Stimulated activated naive B cell treated with anti-CD40 and anti-IgM and Interleukin-4, amounts not matched to agents 10 μg/mL and 1 μg/mL and 100 μg/mL, for 72 hours (primary cell): ENCODE data around the gene AEBP2.
"Not testable (repeated sequence)": the region's sequence is repeated elsewhere in the genome, so short reads cannot be mapped to it uniquely, and the experiment has no call there.

ENCODE experiments used
- ATAC-seq, 2 donors: fragments of 150-1000 bp; cut with Tn5 transposase; replicated peaks; 2 replicates each; pipeline ENCODE4 v1.10.0; 2021; ENCODE audit warnings: moderate library complexity in 1 of 2
- DNase-seq: peaks from one replicate; pipeline ENCODE4 v3.0.0; 2021
- H3K27ac Mint-ChIP-seq: one replicate; pipeline ENCODE4 v1.8.0; 2022; ENCODE audit warnings: mild to moderate bottlenecking, mixed read lengths
- H3K27me3 Mint-ChIP-seq, 2 donors: one replicate each; pipeline ENCODE4 v1.8.0; 2022; ENCODE audit warnings: mixed read lengths in 2 of 2
- H3K36me3 Mint-ChIP-seq, 2 donors: one replicate each; pipeline ENCODE4 v1.8.0; 2022; ENCODE audit warnings: mixed read lengths in 2 of 2, mild to moderate bottlenecking in 1 of 2
- H3K4me1 Mint-ChIP-seq, 2 donors: one replicate each; pipeline ENCODE4 v1.8.0; 2022; ENCODE audit warnings: mixed read lengths in 2 of 2, mild to moderate bottlenecking in 1 of 2
- H3K4me3 Mint-ChIP-seq, 2 donors: one replicate each; pipeline ENCODE4 v1.8.0; 2022; ENCODE audit warnings: mild to moderate bottlenecking in 2 of 2, mixed read lengths in 2 of 2, moderate library complexity in 1 of 2
- H3K9me3 Mint-ChIP-seq, 2 donors: one replicate each; pipeline ENCODE4 v1.8.0; 2022; ENCODE audit warnings: mixed read lengths in 2 of 2, mild to moderate bottlenecking in 1 of 2

Gene AEBP2

DNA sequence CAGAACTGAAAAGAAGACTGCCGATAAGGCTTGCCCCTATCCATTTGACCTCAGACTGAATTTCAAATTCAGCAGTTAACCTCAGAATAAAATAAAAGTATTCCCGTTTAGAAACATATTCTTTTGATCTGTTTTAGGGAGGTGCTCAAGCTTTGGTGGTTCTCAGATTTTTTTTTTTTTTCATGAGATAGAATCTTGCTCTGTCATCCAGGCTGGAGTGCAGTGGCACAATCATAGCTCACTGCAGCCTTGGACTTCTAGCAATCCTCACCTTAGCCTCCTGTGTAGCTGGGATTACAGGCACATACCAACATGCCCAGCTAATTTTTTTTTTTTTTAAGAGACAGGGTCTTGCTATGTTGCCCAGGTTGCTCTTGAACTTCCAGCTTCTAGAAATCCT lies 15.5 kb downstream of the AEBP2 start:
- no peak overlapping the region for H3K27ac Mint-ChIP-seq

DNA sequence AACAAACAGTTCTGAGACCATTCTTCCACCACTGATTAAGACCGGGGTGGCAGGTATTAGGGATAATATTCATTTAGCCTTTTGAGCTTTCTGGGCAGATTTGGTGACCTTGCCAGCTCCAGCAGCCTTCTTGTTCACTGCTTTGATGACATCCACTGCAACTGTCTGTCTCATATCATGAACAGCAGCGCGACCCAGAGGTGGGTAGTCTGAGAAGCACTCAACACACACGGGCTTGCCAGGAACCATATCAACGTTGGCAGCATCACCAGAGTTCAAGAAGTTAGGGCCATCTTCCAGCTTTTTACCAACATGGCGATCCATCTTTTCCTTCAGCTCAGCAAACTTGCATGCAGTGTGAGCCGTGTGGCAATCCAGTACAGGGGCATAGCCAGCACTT lies 16.9 kb downstream of the AEBP2 start:
- H3K36me3 Mint-ChIP-seq: peaks cover 20% of the 10 kb centered on the region in 2 donors
- no peaks in the 10 kb centered on the region for H3K27me3 Mint-ChIP-seq
- no peak for DNase-seq
- peaks cover 27 to 70% of the 10 kb centered on the region in 2 donors for H3K4me1 Mint-ChIP-seq
- no peaks in the 10 kb centered on the region for H3K9me3 Mint-ChIP-seq
- H3K4me3 Mint-ChIP-seq: no peak overlapping the region
- ATAC-seq: no peak
- no peak overlapping the region for H3K27ac Mint-ChIP-seq

More for the DNA sequence above, 15.5 kb downstream of the AEBP2 start:
- DNase-seq (no peak), ATAC-seq (no peak)
- H3K4me3 Mint-ChIP-seq: no peak overlapping the region
- peaks cover 22 to 25% of the 10 kb centered on the region in 2 donors for H3K36me3 Mint-ChIP-seq
- H3K27me3 Mint-ChIP-seq: no peaks in the 10 kb centered on the region
- no peaks in the 10 kb centered on the region for H3K9me3 Mint-ChIP-seq
- peaks cover 26 to 72% of the 10 kb centered on the region in 2 donors for H3K4me1 Mint-ChIP-seq

DNA sequence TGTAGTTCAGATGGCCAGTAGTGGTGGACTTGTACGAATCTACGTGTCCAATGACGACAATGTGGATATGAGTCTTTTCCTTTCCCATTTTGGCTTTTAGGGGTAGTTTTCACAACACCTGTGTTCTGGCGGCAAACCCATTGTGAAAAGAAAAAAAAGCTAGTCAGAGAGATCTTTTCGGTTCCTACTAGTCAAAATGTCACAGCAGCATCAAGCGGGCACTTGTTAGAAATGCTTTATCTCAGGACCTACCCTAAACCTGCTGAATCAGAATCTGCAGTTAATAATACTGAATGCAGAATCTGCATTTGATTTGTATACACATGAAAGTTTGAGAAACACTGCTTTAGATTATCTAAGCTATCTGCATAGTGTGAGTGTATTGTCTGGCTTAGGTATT lies 18.3 kb downstream of the AEBP2 start:
- Mint-ChIP-seq H3K4me1 (peaks cover 28 to 72% of the 10 kb centered on the region in 2 donors), H3K27me3 (no peaks in the 10 kb centered on the region), H3K4me3 (peak overlapping the region in 1 of 2 donors; percentile 13), H3K9me3 (no peaks in the 10 kb centered on the region), H3K27ac (peak overlapping the region; percentile 65), H3K36me3 (peaks cover 18 to 23% of the 10 kb centered on the region in 2 donors)
- ATAC-seq: no peak
- DNase-seq: no peak

GRCh38 chr12:19458733-19459132 lies 19.4 kb downstream of the AEBP2 start:
- peaks cover 28 to 64% of the 10 kb centered on the region in 2 donors for H3K4me1 Mint-ChIP-seq
- no peak overlapping the region for H3K4me3 Mint-ChIP-seq
- no peak overlapping the region for H3K27ac Mint-ChIP-seq
- H3K9me3 Mint-ChIP-seq: no peaks in the 10 kb centered on the region
- DNase-seq (no peak), ATAC-seq (no peak)
- peaks cover 18 to 22% of the 10 kb centered on the region in 2 donors for H3K36me3 Mint-ChIP-seq
- H3K27me3 Mint-ChIP-seq: no peaks in the 10 kb centered on the region

DNA sequence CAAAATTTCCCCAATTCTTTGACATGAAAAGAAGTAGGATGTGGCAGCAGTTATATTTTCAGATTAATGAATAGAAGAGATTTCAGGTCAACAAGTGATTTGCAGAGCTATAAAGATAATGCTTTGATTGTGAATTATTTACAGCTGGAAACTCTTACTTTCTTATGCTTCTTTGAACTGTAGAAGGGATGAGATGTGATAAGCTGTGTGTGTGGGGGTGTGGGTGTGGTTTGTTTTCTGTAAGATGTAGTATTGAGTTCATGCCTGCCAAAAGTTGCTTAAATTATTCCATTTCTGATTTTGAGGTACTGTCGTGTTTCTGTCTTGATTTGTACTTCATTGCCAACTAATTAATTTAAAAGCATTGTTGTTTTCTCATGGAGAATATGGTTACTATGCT lies 22.7 kb downstream of the AEBP2 start:
- no peak for DNase-seq
- H3K4me1 Mint-ChIP-seq: peaks cover 21 to 48% of the 10 kb centered on the region in 2 donors
- peak; percentile 33 to 64 for ATAC-seq
- no peaks in the 10 kb centered on the region for H3K27me3 Mint-ChIP-seq
- H3K27ac Mint-ChIP-seq: no peak overlapping the region
- H3K9me3 Mint-ChIP-seq: no peaks in the 10 kb centered on the region
- peak overlapping the region; percentile 23 to 57 for H3K4me3 Mint-ChIP-seq
- peaks cover 22 to 32% of the 10 kb centered on the region in 2 donors for H3K36me3 Mint-ChIP-seq

DNA sequence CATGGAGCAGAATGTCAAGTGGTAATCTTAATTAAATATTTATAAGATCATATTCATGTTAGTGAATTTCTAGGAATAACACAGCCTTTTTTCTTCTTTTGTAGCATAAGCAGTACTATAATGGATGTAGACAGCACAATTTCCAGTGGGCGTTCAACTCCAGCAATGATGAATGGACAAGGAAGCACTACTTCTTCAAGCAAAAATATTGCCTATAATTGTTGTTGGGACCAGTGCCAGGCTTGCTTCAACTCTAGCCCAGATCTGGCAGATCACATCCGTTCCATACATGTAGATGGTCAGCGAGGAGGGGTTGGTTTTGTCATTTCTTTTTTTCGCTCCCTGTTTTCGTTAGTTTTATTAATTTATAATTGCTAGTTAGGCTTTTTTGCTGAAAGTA lies 23.1 kb downstream of the AEBP2 start:
- H3K27me3 Mint-ChIP-seq: no peaks in the 10 kb centered on the region
- H3K36me3 Mint-ChIP-seq: peaks cover 21 to 31% of the 10 kb centered on the region in 2 donors
- H3K9me3 Mint-ChIP-seq: no peaks in the 10 kb centered on the region
- H3K27ac Mint-ChIP-seq: no peak overlapping the region
- peaks cover 18 to 44% of the 10 kb centered on the region in 2 donors for H3K4me1 Mint-ChIP-seq
- no peak overlapping the region for H3K4me3 Mint-ChIP-seq
- no peak for ATAC-seq
- no peak for DNase-seq

DNA sequence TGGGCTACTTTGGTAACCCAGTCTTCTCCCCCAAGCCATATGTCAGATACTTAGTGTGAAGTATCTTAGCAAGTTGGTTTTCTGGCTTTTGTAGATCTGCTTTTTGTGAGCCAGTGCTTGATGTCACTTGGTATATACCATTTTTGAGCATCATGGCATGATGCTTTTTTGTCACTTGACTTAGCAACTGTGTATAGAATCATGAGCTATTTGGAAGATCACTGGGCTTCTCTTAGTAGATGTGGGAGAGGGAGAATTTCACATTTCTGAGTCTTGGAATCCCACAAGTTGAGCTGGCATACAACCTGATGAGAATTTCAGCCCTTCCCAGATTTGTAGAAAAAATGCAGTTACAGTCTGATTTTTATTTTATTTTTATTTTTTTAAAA lies 24.9 kb downstream of the AEBP2 start:
- H3K27ac Mint-ChIP-seq: no peak overlapping the region

DNA sequence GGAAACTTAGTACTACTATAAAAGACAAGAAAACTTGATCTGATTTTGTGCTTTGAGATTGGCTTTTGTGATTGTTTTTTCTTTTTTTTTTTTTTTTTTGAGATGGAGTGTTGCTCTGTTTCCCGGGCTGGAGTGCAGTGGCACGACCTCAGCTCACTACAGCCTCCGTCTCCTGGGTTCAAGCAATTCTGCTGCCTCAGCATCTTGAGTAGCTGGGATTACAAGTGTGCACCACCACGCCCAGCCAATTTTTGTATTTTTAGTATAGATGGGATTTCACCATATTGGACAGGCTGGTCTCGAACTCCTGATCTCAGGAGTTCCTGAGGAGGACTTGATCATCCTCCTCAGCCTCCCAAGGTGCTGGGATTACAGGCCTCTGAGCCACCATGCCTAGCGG lies 26.4 kb downstream of the AEBP2 start:
- ATAC-seq: no peak
- H3K27me3 Mint-ChIP-seq: no peaks in the 10 kb centered on the region
- H3K4me3 Mint-ChIP-seq: no peak overlapping the region
- no peak overlapping the region for H3K27ac Mint-ChIP-seq
- H3K9me3 Mint-ChIP-seq: no peaks in the 10 kb centered on the region
- peaks cover 28 to 34% of the 10 kb centered on the region in 2 donors for H3K36me3 Mint-ChIP-seq
- no peak for DNase-seq
- peaks cover 5 to 14% of the 10 kb centered on the region in 2 donors for H3K4me1 Mint-ChIP-seq

More for the DNA sequence above, 24.9 kb downstream of the AEBP2 start:
- ATAC-seq (no peak), DNase-seq (no peak)
- Mint-ChIP-seq H3K36me3 (peaks cover 24 to 34% of the 10 kb centered on the region in 2 donors), H3K9me3 (no peaks in the 10 kb centered on the region), H3K4me3 (no peak overlapping the region), H3K27me3 (no peaks in the 10 kb centered on the region), H3K4me1 (peaks cover 9 to 27% of the 10 kb centered on the region in 2 donors)

DNA sequence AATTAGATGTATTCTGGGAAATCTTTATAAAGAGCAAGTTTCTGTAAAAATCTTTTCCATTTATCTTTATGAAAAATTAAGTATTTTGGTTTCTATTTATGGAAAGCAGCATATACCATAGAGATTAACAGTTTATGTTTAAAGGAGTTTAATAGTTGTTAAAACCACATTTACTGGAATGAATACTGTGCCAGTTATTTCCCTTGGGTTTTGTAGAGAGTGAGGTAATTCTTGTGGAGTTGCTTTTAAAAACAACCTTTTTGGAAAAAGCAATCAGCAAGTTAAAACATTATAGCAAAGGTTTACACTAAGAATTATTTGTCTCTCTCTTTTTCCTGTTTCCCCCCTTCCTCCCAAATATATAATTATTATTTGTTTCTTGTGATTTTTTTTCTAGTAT lies 34.9 kb downstream of the AEBP2 start:
- ATAC-seq (no peak), DNase-seq (no peak)
- H3K9me3 Mint-ChIP-seq: peaks cover 7 to 9% of the 10 kb centered on the region in 2 donors
- no peak overlapping the region for H3K4me3 Mint-ChIP-seq
- H3K27ac Mint-ChIP-seq: no peak overlapping the region
- no peaks in the 10 kb centered on the region for H3K27me3 Mint-ChIP-seq
- peaks cover 18 to 26% of the 10 kb centered on the region in 2 donors for H3K4me1 Mint-ChIP-seq
- peaks cover 56 to 57% of the 10 kb centered on the region in 2 donors for H3K36me3 Mint-ChIP-seq

GRCh38 chr12:19475884-19476505 lies 36.7 kb downstream of the AEBP2 start:
- H3K4me3 Mint-ChIP-seq, H3K27ac Mint-ChIP-seq, DNase-seq, H3K27me3 Mint-ChIP-seq, ATAC-seq: not testable (repeated sequence)
- peaks cover 68 to 73% of the 10 kb centered on the region in 2 donors for H3K36me3 Mint-ChIP-seq
- peaks cover 10 to 14% of the 10 kb centered on the region in 2 donors for H3K9me3 Mint-ChIP-seq
- H3K4me1 Mint-ChIP-seq: peaks cover 18 to 26% of the 10 kb centered on the region in 2 donors

DNA sequence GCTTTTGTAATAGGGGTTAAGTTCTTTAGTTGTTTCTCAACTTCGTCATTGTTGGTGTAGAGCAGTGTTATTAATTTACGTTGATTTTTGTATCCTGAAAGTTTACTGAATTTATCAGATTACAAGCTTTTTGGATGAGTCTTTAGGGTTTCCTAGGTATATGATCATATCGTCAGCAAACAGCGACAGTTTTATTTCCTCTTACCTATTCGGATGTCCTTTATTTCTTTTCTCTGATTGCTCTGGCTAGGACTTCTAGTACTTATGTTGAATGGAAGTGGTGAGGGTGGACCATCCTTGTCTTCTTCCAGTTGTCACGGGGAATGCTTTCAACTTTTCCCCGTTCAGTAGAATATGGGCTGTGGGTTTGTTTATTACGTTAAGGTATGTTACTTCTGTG lies 37.8 kb downstream of the AEBP2 start:
- Mint-ChIP-seq H3K27me3 (no peaks in the 10 kb centered on the region), H3K4me3 (no peak overlapping the region), H3K4me1 (peaks cover 22 to 36% of the 10 kb centered on the region in 2 donors), H3K27ac (peak overlapping the region; percentile 81), H3K36me3 (peaks cover 79 to 82% of the 10 kb centered on the region in 2 donors), H3K9me3 (peaks cover 12 to 14% of the 10 kb centered on the region in 2 donors)
- DNase-seq (no peak), ATAC-seq (no peak)

DNA sequence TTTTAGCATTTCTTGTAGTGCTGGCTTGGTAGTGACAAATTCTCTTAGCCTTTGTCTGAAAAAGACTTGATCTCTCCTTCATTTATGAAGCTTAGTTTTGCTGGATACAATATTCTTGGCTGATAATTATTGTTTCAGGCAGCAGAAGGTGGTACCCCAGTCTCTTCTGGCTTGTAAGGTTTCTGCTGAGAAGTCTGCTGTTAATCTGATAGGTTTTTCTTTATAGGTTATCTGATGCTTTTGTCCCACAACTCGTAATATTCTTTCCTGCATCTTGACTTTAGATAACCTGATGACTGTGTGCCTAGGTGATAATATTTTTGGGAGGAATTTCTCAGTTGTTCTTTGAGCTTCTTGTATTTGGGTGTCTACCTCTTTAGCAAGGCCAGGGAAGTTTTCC lies 41.2 kb downstream of the AEBP2 start:
- no peak overlapping the region for H3K27ac Mint-ChIP-seq
- DNase-seq: no peak

GRCh38 chr12:19482036-19482435 lies 42.7 kb downstream of the AEBP2 start:
- Mint-ChIP-seq H3K27ac (peak overlapping the region; percentile 83), H3K36me3 (peaks cover 85 to 89% of the 10 kb centered on the region in 2 donors), H3K9me3 (peaks cover 14 to 17% of the 10 kb centered on the region in 2 donors), H3K4me3 (peak overlapping the region in 1 of 2 donors; percentile 36), H3K27me3 (no peaks in the 10 kb centered on the region), H3K4me1 (peaks cover 33 to 63% of the 10 kb centered on the region in 2 donors)
- no peak for ATAC-seq
- no peak for DNase-seq

More for the DNA sequence above, 41.2 kb downstream of the AEBP2 start:
- peaks cover 37 to 54% of the 10 kb centered on the region in 2 donors for H3K4me1 Mint-ChIP-seq
- no peak for ATAC-seq
- H3K36me3 Mint-ChIP-seq: peaks cover 85 to 88% of the 10 kb centered on the region in 2 donors
- no peaks in the 10 kb centered on the region for H3K27me3 Mint-ChIP-seq
- H3K9me3 Mint-ChIP-seq: peaks cover 14 to 20% of the 10 kb centered on the region in 2 donors
- H3K4me3 Mint-ChIP-seq: no peak overlapping the region

GRCh38 chr12:19482551-19483109 lies 43.3 kb downstream of the AEBP2 start:
- H3K27ac Mint-ChIP-seq: peak overlapping the region; percentile 83
- peak; percentile 90 to 96 for ATAC-seq
- peak; percentile 43 for DNase-seq
- peaks cover 27 to 57% of the 10 kb centered on the region in 2 donors for H3K4me1 Mint-ChIP-seq
- H3K9me3 Mint-ChIP-seq: peaks cover 9 to 14% of the 10 kb centered on the region in 2 donors
- H3K4me3 Mint-ChIP-seq: peak overlapping the region; percentile 36 to 45
- H3K36me3 Mint-ChIP-seq: peaks cover 81 to 87% of the 10 kb centered on the region in 2 donors
- H3K27me3 Mint-ChIP-seq: no peaks in the 10 kb centered on the region

- Mint-ChIP-seq H3K27me3 (no peaks in the 10 kb centered on the region), H3K4me3 (peak overlapping the region in 1 of 2 donors; percentile 20), H3K9me3 (peaks cover 5 to 14% of the 10 kb centered on the region in 2 donors), H3K36me3 (peaks cover 70 to 83% of the 10 kb centered on the region in 2 donors), H3K4me1 (peaks cover 22 to 52% of the 10 kb centered on the region in 2 donors), H3K27ac (peak overlapping the region; percentile 27)
- DNase-seq: no peak
- no peak for ATAC-seq
Measured at GRCh38 chr12:19483727-19484126, 44.4 kb downstream of the AEBP2 start.
